ENCODE measurements around the gene SLC5A5. TPM values are rescaled to one million over a fixed set of nuclear protein-coding genes. Genes with fewer than 3 reads are reported as not detected.

The SLC5A5 gene
- total RNA-seq, 2 experiments from 2014 or later, result 1.7 to 2.0 TPM

DNA sequence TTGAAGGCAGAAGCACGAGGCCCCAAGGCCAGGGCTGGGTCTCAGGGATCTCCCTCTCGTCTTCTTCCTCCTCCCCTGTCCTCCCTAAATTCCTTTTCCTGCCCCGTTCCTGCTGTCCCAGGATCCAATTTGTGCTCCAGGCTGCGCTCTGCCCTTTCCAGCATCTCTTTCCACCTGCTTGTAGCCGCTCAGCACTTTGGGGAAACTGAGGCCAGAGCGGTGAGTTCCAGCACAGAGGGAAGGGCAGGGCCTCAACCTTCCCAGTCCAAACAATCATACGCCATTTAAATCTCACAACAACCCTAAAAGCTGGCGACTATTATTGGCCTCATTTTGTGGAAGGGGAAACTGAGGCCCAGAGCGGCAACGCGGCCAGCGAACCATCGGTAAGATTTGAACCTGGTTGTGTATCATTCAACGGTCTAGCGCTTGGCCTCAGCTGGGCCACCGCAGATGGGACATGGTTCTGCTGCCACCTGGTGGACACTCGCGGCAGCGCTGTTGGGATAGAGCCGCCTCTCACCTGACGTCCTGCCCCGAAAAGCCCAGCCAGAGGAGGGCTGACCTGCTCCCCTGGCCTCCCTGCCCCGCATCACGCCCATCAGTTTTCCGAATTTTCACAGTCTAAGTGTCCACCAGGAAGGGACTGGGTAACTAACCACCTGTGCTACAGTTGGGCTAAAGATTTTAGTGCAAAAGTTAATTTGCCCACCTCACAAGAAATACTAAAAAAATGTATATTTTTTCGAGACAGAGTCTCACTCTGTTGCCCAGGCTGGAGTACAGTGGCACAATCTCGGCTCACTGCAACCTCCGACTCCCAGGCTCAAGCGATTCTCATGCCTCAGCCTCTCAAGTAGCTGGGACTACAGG, 16.2 kb upstream of the SLC5A5 start:
- peaks cover 13% of the 10 kb centered on the region for H3K36me3 Mint-ChIP-seq (ENCODE audit: low read depth)
- no peak overlapping the region for H3K27ac Mint-ChIP-seq
- peaks cover 32% of the 10 kb centered on the region for H3K4me1 Mint-ChIP-seq
- H3K4me3 Mint-ChIP-seq, result no peak overlapping the region
- H3K9me3 Mint-ChIP-seq, result no peaks in the 10 kb centered on the region
- ChIA-PET POLR2A (interaction anchor here (0.7 to 1.9 kb wide), 6 partner anchors 8 to 77 kb away, joined by 3 to 5 read pairs (median 4); partner anchors contain the start of gene CCDC124), CTCF (interaction anchor here (0.6 to 9.7 kb wide), 15 partner anchors 8 to 526 kb away, joined by 3 to 313 read pairs (median 4); partner anchors contain the start of gene CCDC124)
- DNase-seq, result peak; percentile 91
- no peaks in the 10 kb centered on the region for H3K27me3 Mint-ChIP-seq

- Mint-ChIP-seq H3K9me3 (no peaks in the 10 kb centered on the region), H3K27ac (peak within 1 kb of the TSS; percentile 93), H3K4me3 (peak within 1 kb of the TSS; percentile 95), H3K4me1 (peaks cover 42% of the 10 kb centered on the region), H3K36me3 (ENCODE audit: low read depth) (peaks cover 41% of the 10 kb centered on the region), H3K27me3 (no peaks in the 10 kb centered on the region)
- CTCF ChIA-PET, result interaction anchor here (0.5 to 9.7 kb wide), 57 partner anchors 8 to 698 kb away, joined by 3 to 313 read pairs (median 4); partner anchors contain the start of genes CCDC124, FCHO1, JAK3 and KXD1
- DNase-seq, result peak; percentile 100
- POLR2A ChIA-PET, result interaction anchor here (0.6 to 4.4 kb wide), 42 partner anchors 10 to 440 kb away, joined by 3 to 131 read pairs (median 4); partner anchors contain the start of genes ARRDC2, CCDC124, FCHO1 and JAK3
Measured at GRCh38 chr19:17859533-17860330, 12.0 kb upstream of the SLC5A5 start, which contains the start of gene RPL18A. Gene RPL18A, plus strand, starts transcription at chr19:17859910. Its CDS starts 47 bp downstream, at chr19:17859957.

- Mint-ChIP-seq H3K27ac (peak overlapping the region; percentile 93), H3K4me3 (peak overlapping the region; percentile 95), H3K27me3 (no peaks in the 10 kb centered on the region), H3K9me3 (no peaks in the 10 kb centered on the region), H3K36me3 (ENCODE audit: low read depth) (peaks cover 46% of the 10 kb centered on the region), H3K4me1 (peaks cover 43% of the 10 kb centered on the region)
- DNase-seq, result no peak
- CTCF ChIA-PET, result interaction anchor here (0.6 to 9.7 kb wide), 9 partner anchors 11 to 441 kb away, joined by 3 to 313 read pairs (median 11); partner anchors contain the start of genes CCDC124, JAK3, MAP1S and MVB12A
- POLR2A ChIA-PET, result interaction anchor here (0.8 to 4.4 kb wide), 23 partner anchors 11 to 441 kb away, joined by 3 to 131 read pairs (median 5); partner anchors contain the start of genes CCDC124, FCHO1, JAK3 and MAP1S
Measured at GRCh38 chr19:17860331-17860992, 11.3 kb upstream of the SLC5A5 start.

GRCh38 chr19:17860993-17861360, 10.8 kb upstream of the SLC5A5 start:
- CTCF ChIA-PET, result interaction anchor here (0.6 to 9.7 kb wide), 2 partner anchors 71 to 86 kb away, joined by 3 to 313 read pairs; partner anchors contain the start of gene CCDC124
- H3K36me3 Mint-ChIP-seq (ENCODE audit: low read depth), result peaks cover 48% of the 10 kb centered on the region
- H3K4me3 Mint-ChIP-seq, result peak overlapping the region; percentile 95

GRCh38 chr19:17861542-17862402, 10.0 kb upstream of the SLC5A5 start:
- Mint-ChIP-seq H3K27me3 (no peaks in the 10 kb centered on the region), H3K9me3 (no peaks in the 10 kb centered on the region), H3K36me3 (ENCODE audit: low read depth) (peaks cover 48% of the 10 kb centered on the region), H3K4me3 (peak overlapping the region; percentile 95), H3K27ac (peak overlapping the region; percentile 93), H3K4me1 (peaks cover 42% of the 10 kb centered on the region)
- ChIA-PET CTCF (interaction anchor here (0.6 to 9.7 kb wide), 2 partner anchors 69 to 71 kb away, joined by 3 to 313 read pairs; partner anchors contain the start of gene CCDC124), POLR2A (interaction anchor here (1.3 to 4.4 kb wide), 5 partner anchors 10 to 142 kb away, joined by 3 to 131 read pairs (median 77); partner anchors contain the start of genes CCDC124, JAK3, MAP1S and SLC5A5)
- no peak for DNase-seq

More at GRCh38 chr19:17860993-17861360, 10.8 kb upstream of the SLC5A5 start:
- peaks cover 42% of the 10 kb centered on the region for H3K4me1 Mint-ChIP-seq
- H3K27ac Mint-ChIP-seq, result peak overlapping the region; percentile 93
- H3K27me3 Mint-ChIP-seq, result no peaks in the 10 kb centered on the region
- H3K9me3 Mint-ChIP-seq, result no peaks in the 10 kb centered on the region
- POLR2A ChIA-PET, result interaction anchor here (0.8 to 4.4 kb wide), 16 partner anchors 11 to 142 kb away, joined by 3 to 131 read pairs (median 6); partner anchors contain the start of genes CCDC124, FCHO1, JAK3 and MAP1S
- DNase-seq, result no peak

- H3K4me3 Mint-ChIP-seq, result peak overlapping the region; percentile 21
- no peak overlapping the region for H3K27ac Mint-ChIP-seq
- ChIA-PET POLR2A (interaction anchor here (1.2 to 4.1 kb wide), 4 partner anchors 10 to 70 kb away, joined by 4 to 24 read pairs (median 10); partner anchors contain the start of genes CCDC124 and SLC5A5), CTCF (no interaction called here)
- no peak for DNase-seq
- H3K4me1 Mint-ChIP-seq, result peaks cover 42% of the 10 kb centered on the region
- peaks cover 48% of the 10 kb centered on the region for H3K36me3 Mint-ChIP-seq (ENCODE audit: low read depth)
- no peaks in the 10 kb centered on the region for H3K9me3 Mint-ChIP-seq
- H3K27me3 Mint-ChIP-seq, result no peaks in the 10 kb centered on the region
Measured at GRCh38 chr19:17862711-17863519, 8.8 kb upstream of the SLC5A5 start.

DNA sequence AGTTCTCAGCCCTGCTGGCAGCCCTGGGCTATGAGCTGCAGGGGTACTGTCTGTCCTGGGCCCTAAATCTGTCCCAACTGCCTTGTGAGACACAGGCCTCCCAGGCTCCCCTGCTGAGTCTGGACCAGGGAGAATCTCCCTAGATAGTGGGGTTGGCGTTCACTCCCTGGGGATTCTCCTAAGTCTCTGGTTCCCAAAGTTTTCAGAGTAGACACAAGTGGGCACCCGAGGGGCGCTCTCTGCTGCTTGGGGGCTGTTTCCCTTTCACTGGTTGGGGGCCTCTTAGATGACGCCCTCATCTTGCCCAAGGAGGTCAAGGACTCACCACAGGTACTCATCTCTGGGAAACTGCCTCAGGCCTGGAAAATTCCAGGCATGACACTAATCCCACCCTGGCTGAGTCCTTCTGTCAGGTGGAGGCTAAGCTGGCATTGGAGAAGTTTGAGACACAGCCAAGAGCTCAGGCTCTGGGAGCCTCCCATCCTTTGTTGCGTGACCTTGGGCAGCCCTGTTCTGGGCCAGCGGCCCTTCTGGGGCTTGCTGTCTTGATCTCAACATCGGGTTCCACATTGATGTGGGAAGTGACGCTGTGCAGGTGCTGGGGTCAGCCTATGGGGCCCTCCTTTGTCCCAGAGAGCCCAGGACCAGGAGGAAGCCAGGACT, 8.1 kb upstream of the SLC5A5 start:
- Mint-ChIP-seq H3K4me3 (no peak overlapping the region), H3K9me3 (no peaks in the 10 kb centered on the region), H3K27ac (no peak overlapping the region)

DNA sequence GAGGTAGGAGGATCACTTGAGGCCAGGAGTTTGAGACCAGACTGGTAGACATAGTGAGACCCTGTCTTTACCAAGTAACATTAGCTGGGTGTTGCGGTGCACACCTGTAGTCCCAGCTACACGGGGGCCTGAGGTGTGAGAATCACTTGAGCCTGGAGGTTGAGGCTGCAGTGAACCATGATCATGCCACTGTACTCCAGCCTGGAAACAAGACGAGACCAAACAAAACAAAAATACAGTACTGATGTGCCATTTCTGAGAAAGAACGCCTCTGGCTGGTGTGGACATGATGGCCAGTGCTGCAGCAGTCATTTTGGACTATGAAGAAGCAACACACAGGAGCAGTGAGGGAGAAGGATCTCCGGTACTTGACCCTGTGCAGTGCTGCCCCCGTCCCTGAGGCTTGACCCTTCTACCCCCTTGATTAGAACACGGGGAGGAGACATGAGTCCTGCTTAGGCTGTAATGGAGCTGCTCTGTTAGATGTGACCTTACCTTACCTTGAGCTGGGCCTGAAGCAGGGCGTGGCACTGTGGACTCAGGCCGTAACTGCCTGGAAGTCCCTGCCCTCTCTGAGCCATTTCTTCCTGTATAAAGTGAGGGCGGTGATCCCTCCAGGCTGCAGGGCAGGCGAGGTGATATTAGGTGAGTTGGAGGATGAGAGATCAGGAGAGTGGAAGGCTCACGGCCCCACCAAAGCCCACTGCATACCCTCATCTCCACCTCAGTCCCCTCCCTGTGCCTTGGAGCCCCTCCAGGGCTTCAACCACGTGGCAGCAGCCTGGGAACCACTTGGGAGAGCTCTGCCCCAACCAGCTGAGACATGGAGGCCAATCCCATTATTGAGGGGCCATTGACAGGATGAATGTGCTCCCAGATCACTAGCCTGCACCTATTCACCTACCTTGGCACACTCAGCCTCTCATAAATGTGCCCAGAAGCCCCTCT, 6.1 kb upstream of the SLC5A5 start:
- Mint-ChIP-seq H3K27me3 (no peaks in the 10 kb centered on the region), H3K4me3 (no peak overlapping the region), H3K36me3 (ENCODE audit: low read depth) (peaks cover 40% of the 10 kb centered on the region), H3K27ac (peak overlapping the region; percentile 34), H3K4me1 (peaks cover 33% of the 10 kb centered on the region), H3K9me3 (no peaks in the 10 kb centered on the region)
- CTCF ChIA-PET, result interaction anchor here (0.5 to 1.4 kb wide), 3 partner anchors 10 to 67 kb away, joined by 3 to 10 read pairs (median 3); partner anchors contain the start of gene CCDC124
- POLR2A ChIA-PET, result interaction anchor here (1.1 to 4.1 kb wide), 4 partner anchors 12 to 67 kb away, joined by 4 to 24 read pairs (median 6); partner anchors contain the start of gene CCDC124
- no peak for DNase-seq

More for the DNA sequence above, 8.1 kb upstream of the SLC5A5 start:
- no peak for DNase-seq
- Mint-ChIP-seq H3K36me3 (ENCODE audit: low read depth) (peaks cover 48% of the 10 kb centered on the region), H3K4me1 (peaks cover 42% of the 10 kb centered on the region), H3K27me3 (no peaks in the 10 kb centered on the region)
- CTCF ChIA-PET, result no interaction called here
- POLR2A ChIA-PET, result interaction anchor here (1.2 to 4.1 kb wide), 4 partner anchors 9 to 69 kb away, joined by 4 to 24 read pairs (median 10); partner anchors contain the start of genes CCDC124 and SLC5A5

GRCh38 chr19:17866312-17866963, 5.3 kb upstream of the SLC5A5 start:
- H3K27ac Mint-ChIP-seq, result no peak overlapping the region
- POLR2A ChIA-PET, result interaction anchor here (1.7 to 4.1 kb wide), 2 partner anchors 16 to 67 kb away, joined by 5 to 24 read pairs; partner anchors contain the start of gene CCDC124

More at GRCh38 chr19:17866312-17866963, 5.3 kb upstream of the SLC5A5 start:
- H3K4me3 Mint-ChIP-seq, result no peak overlapping the region
- CTCF ChIA-PET, result interaction anchor here (0.9 kb wide), 1 partner anchor 66 kb away, joined by 3 read pairs; the partner anchor contains the start of gene CCDC124
- no peaks in the 10 kb centered on the region for H3K9me3 Mint-ChIP-seq
- peaks cover 33% of the 10 kb centered on the region for H3K36me3 Mint-ChIP-seq (ENCODE audit: low read depth)
- no peak for DNase-seq
- peaks cover 33% of the 10 kb centered on the region for H3K4me1 Mint-ChIP-seq
- H3K27me3 Mint-ChIP-seq, result no peaks in the 10 kb centered on the region

All from activated CD4-positive, alpha-beta memory T cell treated with anti-CD3 and anti-CD28 coated beads, Interleukin-2, amount 10 ng/mL, durations not matched to agents 7 days and 5 days (primary cell).